Heart left ventricle (tissue), 13 donors: ENCODE results near the gene ALK.

Experiments used
- CTCF ChIP-seq, 12 donors: fragments of 200-600 bp; sonication (generic) in 4 of 12; IDR thresholded peaks; one replicate each; pipeline versions ENCODE4 v1.5.0 to v1.8.0; 2018 to 2022; ENCODE audit warnings: antibody characterized with exemption in 12 of 12, mild to moderate bottlenecking in 5 of 12
- POLR2A ChIP-seq, 2 donors: fragments of 450-650 bp; IDR thresholded peaks; one replicate each; pipeline ENCODE4 v1.6.1; 2017; ENCODE audit warnings: antibody characterized with exemption in 2 of 2, mild to moderate bottlenecking in 2 of 2, moderate library complexity in 2 of 2
- donor health status: ischemic (EF 13 %, LVEDD 7.1; RV severe dilation, severe dysfunction).
- donor health status: DM: no; HTN: yes; CAD: no.
- donor health status: DM: no; HTN: no; CAD: no.
- donor health status: ischemic (EF 25% LVEDD 6.9; RV normal size, moderate dysfunction).
- donor health status: ischemic (EF 25% LVEDD 5.7; RV mildly dilated, moderate dysfunction).
- donor health status: ischemic (EF 35%, LVEDD 5.7; RV mildly dilated, moderate dysfunction).
- donor health status: nonischemic (EF 11% LVEDD 7.7; RV severe dilation, severe dysfunction).
- donor health status: DM: yes; HTN: yes; CAD: no.
- donor health status: PGD.
- donor health status: ischemic (EF 29% LVEDD 5.4; RV normal size, mild dysfunction).
- donor health status: nonischemic (EF 23%, LVEDD 6.1; RV moderate dilation, normal function).

GRCh38 chr2:29578084-29578598, 343.2 kb downstream of the ALK start:
- TF ChIP-seq CTCF (IDR thresholded peaks at IDR 0.05): no peak
- TF ChIP-seq POLR2A (IDR thresholded peaks at IDR 0.05): no peak
